Stomach (tissue), 9 donors: Measurements from ENCODE around the gene HHIP. TPM values are rescaled to one million over a fixed set of nuclear protein-coding genes. Genes with fewer than 3 reads are reported as not detected.
"Not testable (repeated sequence)": the region's sequence is repeated elsewhere in the genome, so short reads cannot be mapped to it uniquely, and the experiment has no call there.

Source experiments
- DNase-seq, 2 donors: peaks; one replicate each; pipeline versions ENCODE4 v3.0.0 to v3.0.0-alpha.2; 2013 to 2019
- H3K27ac ChIP-seq, 5 donors: fragments of 200-600 bp in 4 of 5; sonication (generic) in 4 of 5; one replicate each; pipeline ENCODE4 v1.5.1; 2013 to 2019; ENCODE audit warnings: mild to moderate bottlenecking in 1 of 5, moderate library complexity in 1 of 5
- H3K27me3 ChIP-seq, 3 donors: fragments of 200-600 bp; sonication (generic); one replicate each; pipeline ENCODE4 v1.5.1; 2017 to 2019; ENCODE audit warnings: mixed run types in 1 of 3
- H3K36me3 ChIP-seq, 4 donors: fragments of 200-600 bp; sonication (generic); 1 replicate in 3 of 4; 2 replicates in 1 of 4; pipeline ENCODE4 v1.5.1; 2016 to 2019
- H3K4me1 ChIP-seq, 4 donors: fragments of 200-600 bp; sonication (generic); one replicate each; pipeline ENCODE4 v1.5.1; 2016 to 2019
- H3K4me3 ChIP-seq, 4 donors: fragments of 200-600 bp; sonication (generic) in 3 of 4; one replicate each; pipeline ENCODE4 v1.5.1; 2016 to 2019; ENCODE audit warnings: mild to moderate bottlenecking in 1 of 4
- H3K9me3 ChIP-seq, 4 donors: fragments of 200-600 bp; sonication (generic); one replicate each; pipeline ENCODE4 v1.5.1; 2016 to 2019
- CTCF ChIP-seq, 7 experiments: fragments of 450-650 bp in 4 of 7; fragments of 200-600 bp in 3 of 7; sonication (generic) in 3 of 7; IDR thresholded peaks; one replicate each; pipeline ENCODE4 v1.5.1; 2016 to 2019; ENCODE audit warnings: antibody characterized with exemption in 7 of 7, control low read depth in 2 of 7, mild to moderate bottlenecking in 1 of 7
- EP300 ChIP-seq: sonication (generic); formaldehyde crosslinking; IDR thresholded peaks from one replicate; pipeline ENCODE4 v1.6.1; 2017; ENCODE audit warnings: antibody characterized with exemption
- POLR2A ChIP-seq, 4 donors: fragments of 450-650 bp; IDR thresholded peaks; one replicate each; pipeline ENCODE4 v1.6.1; 2016; ENCODE audit warnings: antibody characterized with exemption in 4 of 4, control low read depth in 2 of 4, mild to moderate bottlenecking in 1 of 4, moderate library complexity in 1 of 4
- POLR2AphosphoS5 ChIP-seq, 3 donors: sonication (generic); formaldehyde crosslinking; IDR thresholded peaks; one replicate each; pipeline ENCODE4 v1.6.1; 2016; ENCODE audit warnings: antibody characterized with exemption in 3 of 3
- WGBS, 5 donors: extraction: QIAGEN DNeasy Blood & Tissue Kit in 3 of 5; methylation state at CpG; one replicate each; pipeline versions ENCODE4 v1.1.5 to v1.1.7; 2013 to 2018; 5-methylcytosine and 5-hydroxymethylcytosine counted together
- intact Hi-C: fragments of 100-400 bp; cut with DNase I; formaldehyde crosslinking; loops from one replicate; pipeline ENCODE4 v1.15.1; 2023; ENCODE audit warnings: low total_unique reads
- polyA plus RNA-seq, 3 donors: library from polyadenylated mRNA; stranded (reverse); fragments of 200-250 nt; gene quantifications; one replicate each; pipeline ENCODE4 v1.2.3, GENCODE V29; 2013
- total RNA-seq, 5 donors: library from RNA; depleted of rRNA; stranded (reverse); fragments of >200 nt; gene quantifications; one replicate each; pipeline versions ENCODE4 v1.1.0 to v1.2.3, GENCODE V29; 2014 to 2016
- donor health status: healthy with polysubstance abuse.
- donor health status: Bipolar disorder and iron deficiency.
- donor health status: healthy.

Gene HHIP
- total and polyA plus RNA-seq, 8 donors: 0.29 to 33.0 (median 3.5) TPM; not detected in 1

DNA sequence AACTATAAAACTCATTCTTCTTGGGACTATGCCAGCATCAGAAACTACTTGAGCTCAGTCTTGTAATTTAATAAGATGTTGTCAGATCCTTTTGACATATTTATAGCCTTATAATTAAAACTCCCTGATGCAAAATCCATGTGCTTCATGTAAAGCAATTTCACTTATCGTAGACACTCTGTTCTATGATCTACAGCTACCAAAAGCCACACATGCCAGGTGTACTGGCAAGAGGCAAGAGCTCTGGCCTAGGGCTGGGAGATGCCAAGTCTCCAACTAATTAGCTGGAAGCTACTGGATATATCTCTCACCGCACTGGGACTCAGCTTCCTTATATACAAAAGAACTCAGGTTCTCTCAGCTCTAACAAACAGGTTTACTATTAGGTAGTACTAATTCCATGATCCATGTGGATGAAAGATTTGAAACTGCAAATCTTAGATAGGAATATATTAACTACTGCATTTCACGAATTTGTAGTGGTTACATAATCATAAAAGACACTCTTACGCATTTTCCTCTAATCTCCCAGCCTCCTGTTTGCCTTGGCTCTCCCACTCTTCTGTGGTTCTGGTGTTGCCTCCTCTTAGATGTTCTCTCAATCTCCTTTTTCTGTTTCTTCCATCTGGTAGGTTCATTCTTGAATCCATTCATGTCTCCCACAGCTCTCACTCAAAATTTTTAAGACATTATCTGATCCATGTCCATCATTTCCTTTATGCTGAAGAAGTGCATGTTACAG, 103.0 kb downstream of the HHIP start:
- H3K36me3 ChIP-seq: no peaks in the 10 kb centered on the region
- intact Hi-C loops: no loop called here
- no peak overlapping the region for H3K27ac ChIP-seq
- no peaks in the 10 kb centered on the region for H3K4me1 ChIP-seq
- H3K9me3 ChIP-seq: no peaks in the 10 kb centered on the region
- TF ChIP-seq CTCF (IDR thresholded peaks at IDR 0.05) (no peak), POLR2AphosphoS5 (IDR thresholded peaks at IDR 0.05) (no peak)
- no peak overlapping the region for H3K4me3 ChIP-seq
- DNase-seq: no peak
- WGBS, 5 donors: 59 to 67% (median 65%) methylated on average over 4 of the region's 4 CpGs
- H3K27me3 ChIP-seq: no peaks in the 10 kb centered on the region

GRCh38 chr4:144750348-144750747, 104.4 kb downstream of the HHIP start:
- 28 to 35% (median 33%) methylated on average over 2 of the region's 2 CpGs for WGBS, 5 donors

DNA sequence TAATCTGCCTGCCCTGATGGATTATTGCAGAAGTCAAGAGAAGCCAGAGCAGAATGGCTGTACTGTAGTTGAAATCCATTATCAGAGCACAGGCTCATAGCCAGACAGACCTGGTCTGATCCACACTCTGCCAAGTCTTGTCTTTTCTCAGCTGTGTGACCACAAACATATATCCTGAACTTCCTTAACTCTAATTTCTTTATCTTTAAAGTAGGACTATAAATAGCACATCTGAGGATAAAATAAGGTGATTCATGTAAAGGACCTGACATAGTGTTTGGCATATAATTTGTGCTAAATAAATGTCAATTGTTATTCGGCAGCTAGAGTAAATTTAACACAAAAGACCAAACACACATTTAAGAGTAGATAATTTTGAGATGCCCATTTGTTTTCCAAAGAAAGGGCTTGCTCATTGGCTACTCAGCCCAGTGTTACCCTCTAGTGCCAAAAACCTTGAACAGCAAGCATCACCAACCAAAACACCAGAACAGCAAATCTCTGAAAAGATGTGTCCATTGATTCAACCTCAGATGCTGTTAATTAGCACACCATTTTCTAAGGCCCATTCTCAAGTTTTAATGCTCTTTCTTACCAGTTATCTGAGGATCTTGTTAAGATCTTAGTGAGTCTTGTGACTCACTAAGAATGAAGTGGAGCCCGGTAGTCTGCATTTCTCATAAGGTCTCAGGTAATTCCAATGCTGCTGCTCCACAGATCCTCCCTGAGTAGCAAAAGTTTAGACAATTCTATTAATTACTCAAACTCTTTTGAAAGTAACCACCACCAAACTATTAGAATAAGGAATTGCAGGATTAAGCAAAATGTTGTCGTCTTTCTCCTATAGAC, 108.8 kb downstream of the HHIP start:
- intact Hi-C loops: no loop called here
- Histone ChIP-seq H3K27me3 (no peaks in the 10 kb centered on the region), H3K27ac (no peak overlapping the region), H3K4me1 (no peaks in the 10 kb centered on the region), H3K4me3 (no peak overlapping the region), H3K9me3 (no peaks in the 10 kb centered on the region), H3K36me3 (no peaks in the 10 kb centered on the region)
- TF ChIP-seq POLR2A (IDR thresholded peaks at IDR 0.05): no peak
- TF ChIP-seq POLR2AphosphoS5 (IDR thresholded peaks at IDR 0.05): no peak
- no peak for TF ChIP-seq CTCF (IDR thresholded peaks at IDR 0.05)
- TF ChIP-seq EP300: no peak
- 66 to 75% (median 73%) methylated on average over 3 of the region's 3 CpGs for WGBS, 5 donors
- DNase-seq: peak in 1 of 2 donors; percentile 15

More at GRCh38 chr4:144750348-144750747, 104.4 kb downstream of the HHIP start:
- Histone ChIP-seq H3K4me3 (no peak overlapping the region), H3K27ac (no peak overlapping the region), H3K36me3 (no peaks in the 10 kb centered on the region), H3K4me1 (no peaks in the 10 kb centered on the region), H3K27me3 (no peaks in the 10 kb centered on the region), H3K9me3 (no peaks in the 10 kb centered on the region)
- TF ChIP-seq EP300 (no peak), POLR2A (IDR thresholded peaks at IDR 0.05) (no peak)
- intact Hi-C loops: no loop called here
- peak in 1 of 2 donors; percentile 3 for DNase-seq

DNA sequence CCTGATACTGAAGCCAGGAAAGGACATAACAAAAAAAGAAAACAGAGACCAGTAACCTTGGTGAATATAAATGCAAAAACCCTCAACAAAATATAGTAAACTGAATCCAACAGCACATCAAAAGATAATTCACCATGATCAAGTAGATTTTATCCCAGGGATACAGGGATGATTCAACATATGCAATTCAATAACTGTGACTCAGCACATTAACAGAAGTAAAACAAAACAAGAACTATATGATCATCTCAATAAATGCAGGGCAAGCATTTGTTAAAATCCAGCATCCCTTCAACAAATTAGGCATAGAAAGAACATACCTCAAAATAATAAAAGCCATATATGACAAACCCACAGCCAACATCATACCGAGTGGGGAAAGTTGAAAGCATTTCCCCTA, 112.0 kb downstream of the HHIP start:
- Histone ChIP-seq H3K4me1 (no peaks in the 10 kb centered on the region), H3K36me3 (no peaks in the 10 kb centered on the region), H3K9me3 (no peaks in the 10 kb centered on the region), H3K27ac (no peak overlapping the region), H3K27me3 (no peaks in the 10 kb centered on the region), H3K4me3 (no peak overlapping the region)
- no peak for DNase-seq
- WGBS, 5 donors: 80 to 100% (median 93%) methylated on average over 1 of the region's 1 CpG
- intact Hi-C loops: no loop called here
- TF ChIP-seq POLR2AphosphoS5 (IDR thresholded peaks at IDR 0.05): no peak
- TF ChIP-seq CTCF (IDR thresholded peaks at IDR 0.05): no peak
- no peak for TF ChIP-seq EP300
- TF ChIP-seq POLR2A (IDR thresholded peaks at IDR 0.05): no peak

DNA sequence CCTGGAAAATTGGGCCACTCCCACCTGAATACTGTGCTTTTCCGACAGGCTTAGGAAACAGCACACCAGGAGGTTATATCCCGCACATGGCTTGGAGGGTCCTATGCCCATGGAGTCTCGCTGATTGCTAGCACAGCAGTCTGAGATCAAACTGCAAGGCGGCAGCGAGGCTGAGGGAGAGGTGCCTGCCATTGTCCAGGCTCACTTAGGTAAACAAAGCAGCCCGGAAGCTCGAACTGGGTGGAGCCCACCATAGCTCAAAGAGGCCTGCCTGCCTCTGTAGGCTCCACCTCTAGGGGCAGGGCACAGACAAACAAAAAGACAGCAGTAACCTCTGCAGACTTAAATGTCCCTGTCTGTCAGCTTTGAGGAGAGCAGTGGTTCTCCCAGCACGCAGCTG, 122.9 kb downstream of the HHIP start:
- H3K4me3 ChIP-seq, H3K36me3 ChIP-seq, intact Hi-C loops, H3K4me1 ChIP-seq, H3K27ac ChIP-seq, DNase-seq, H3K27me3 ChIP-seq: not testable (repeated sequence)
- 34 to 51% (median 50%) methylated on average over 5 to 8 of the region's 8 CpGs for WGBS, 5 donors
- H3K9me3 ChIP-seq: peaks cover 0 to 25% (median 0%) of the 10 kb centered on the region in 4 donors
